SH-SY5Y (cell line): ENCODE results near the gene USP22.

Experiments
- GATA2 ChIP-seq: IDR thresholded peaks from 2 replicates; pipeline ENCODE4 v1.6.1; 2011; ENCODE audit warnings: mild to moderate bottlenecking, low read depth, low read length
- GATA3 ChIP-seq: IDR thresholded peaks from 2 replicates; pipeline ENCODE4 v1.6.1; 2011; ENCODE audit warnings: low read depth, mild to moderate bottlenecking, low read length, moderate library complexity

GRCh38 chr17:20960871-20961270, 81.9 kb downstream of the USP22 start:
- TF ChIP-seq GATA2 (no peak), GATA3 (no peak)
